Measurements from ENCODE around the gene GBE1. TPM values are rescaled to one million over a fixed set of nuclear protein-coding genes. Genes with fewer than 3 reads are reported as not detected.

Gene GBE1
- polyA plus RNA-seq, 10 donors: 8.6 to 12.4 (median 10.9) TPM

GRCh38 chr3:81622395-81622794, 139.1 kb downstream of the GBE1 start:
- DNase-seq: no peak

GRCh38 chr3:81621277-81621676, 140.2 kb downstream of the GBE1 start:
- DNase-seq: no peak

- DNase-seq: no peak
Measured at GRCh38 chr3:81620849-81621248, 140.6 kb downstream of the GBE1 start.

GRCh38 chr3:81612768-81613167, 148.7 kb downstream of the GBE1 start:
- no peak for DNase-seq

GRCh38 chr3:81602781-81603180, 158.7 kb downstream of the GBE1 start:
- no peak for DNase-seq

- DNase-seq: no peak
Measured at GRCh38 chr3:81601707-81602305, 159.6 kb downstream of the GBE1 start.

- no peak for DNase-seq
Measured at GRCh38 chr3:81592101-81592500, 169.3 kb downstream of the GBE1 start.

- no peak for DNase-seq
Measured at GRCh38 chr3:81585937-81586336, 175.5 kb downstream of the GBE1 start.

- no peak for DNase-seq
Measured at GRCh38 chr3:81585056-81585455, 176.4 kb downstream of the GBE1 start.

- DNase-seq: peak in 2 of 3 donors; percentile 13 to 33
Measured at GRCh38 chr3:81581966-81582599, 179.4 kb downstream of the GBE1 start.

GRCh38 chr3:81580355-81580754, 181.1 kb downstream of the GBE1 start:
- DNase-seq: peak; percentile 49 to 73 (median 58)

- DNase-seq: no peak
Measured at GRCh38 chr3:81579744-81580143, 181.7 kb downstream of the GBE1 start.

- no peak for DNase-seq
Measured at GRCh38 chr3:81572201-81572756, 189.2 kb downstream of the GBE1 start.

GRCh38 chr3:81568378-81568777, 193.1 kb downstream of the GBE1 start:
- no peak for DNase-seq

- no peak for DNase-seq
Measured at GRCh38 chr3:81565041-81565440, 196.4 kb downstream of the GBE1 start.

- no peak for DNase-seq
Measured at GRCh38 chr3:81558106-81558505, 203.3 kb downstream of the GBE1 start.

- DNase-seq: peak in 2 of 3 donors; percentile 14 to 16
Measured at GRCh38 chr3:81554801-81555200, 206.6 kb downstream of the GBE1 start.

- peak in 1 of 3 donors; percentile 11 for DNase-seq
Measured at GRCh38 chr3:81554388-81554787, 207.1 kb downstream of the GBE1 start.

- DNase-seq: no peak
Measured at GRCh38 chr3:81550415-81550814, 211.0 kb downstream of the GBE1 start.

- DNase-seq: no peak
Measured at GRCh38 chr3:81549831-81550230, 211.6 kb downstream of the GBE1 start.

- no peak for DNase-seq
Measured at GRCh38 chr3:81549388-81549787, 212.1 kb downstream of the GBE1 start.

- DNase-seq: no peak
Measured at GRCh38 chr3:81545572-81545971, 215.9 kb downstream of the GBE1 start.

GRCh38 chr3:81544385-81544784, 217.1 kb downstream of the GBE1 start:
- DNase-seq: no peak

- DNase-seq: no peak
Measured at GRCh38 chr3:81540787-81541186, 220.7 kb downstream of the GBE1 start.

Data from muscle of back (tissue), 11 donors.